KMS-11 (cell line): ENCODE results near the gene EPC1.

Source experiments
- H2AFZ ChIP-seq: fragments of 200-600 bp; sonication (generic); 2 replicates; pipeline ENCODE4 v1.6.1; 2016; ENCODE audit warnings: antibody characterized with exemption, mixed run types, low read depth
- H3K27ac ChIP-seq: fragments of 200-600 bp; sonication (generic); 2 replicates; pipeline ENCODE4 v1.6.1; 2016; ENCODE audit warnings: mild to moderate bottlenecking, mixed run types
- H3K27me3 ChIP-seq: fragments of 200-600 bp; sonication (generic); 2 replicates; pipeline ENCODE4 v1.6.1; 2017; ENCODE audit warnings: mild to moderate bottlenecking, low read depth, mixed run types, moderate library complexity; ENCODE audit not compliant: insufficient read depth
- H3K36me3 ChIP-seq: fragments of 200-600 bp; sonication (generic); 2 replicates; pipeline ENCODE4 v1.6.1; 2017; ENCODE audit warnings: mild to moderate bottlenecking, mixed run types; ENCODE audit not compliant: insufficient read depth
- H3K4me1 ChIP-seq: fragments of 200-600 bp; sonication (generic); 2 replicates; pipeline ENCODE4 v1.6.1; 2016; ENCODE audit warnings: mild to moderate bottlenecking, low read depth, mixed run types; ENCODE audit not compliant: poor library complexity, severe bottlenecking
- H3K4me2 ChIP-seq: fragments of 200-600 bp; sonication (generic); 2 replicates; pipeline ENCODE4 v1.7.0; 2016; ENCODE audit warnings: mild to moderate bottlenecking, mixed run types
- H3K4me3 ChIP-seq: fragments of 200-600 bp; sonication (generic); IDR thresholded peaks from 2 replicates; pipeline ENCODE4 v1.6.1; 2017; ENCODE audit warnings: low read depth, low read length, mixed read lengths; ENCODE audit not compliant: insufficient read depth
- H3K79me2 ChIP-seq: fragments of 200-600 bp; sonication (generic); 2 replicates; pipeline ENCODE4 v1.6.1; 2016; ENCODE audit warnings: low read depth, mixed run types; ENCODE audit not compliant: insufficient read depth
- H3K9ac ChIP-seq: fragments of 200-600 bp; sonication (generic); 2 replicates; pipeline ENCODE4 v1.6.1; 2016; ENCODE audit warnings: mild to moderate bottlenecking, mixed run types
- H4K20me1 ChIP-seq: fragments of 200-600 bp; sonication (generic); 2 replicates; pipeline ENCODE4 v1.6.1; 2016; ENCODE audit warnings: mild to moderate bottlenecking, mixed run types; ENCODE audit not compliant: insufficient read depth
- CTCF ChIP-seq: fragments of 200-600 bp; sonication (generic); conservative IDR thresholded peaks from 2 replicates; pipeline ENCODE4 v1.6.1; 2017; ENCODE audit warnings: low read depth, mild to moderate bottlenecking, antibody characterized with exemption, low read length, moderate library complexity, mixed read lengths

Gene EPC1

GRCh38 chr10:32307609-32308008 lies 39.3 kb downstream of the EPC1 start:
- Histone ChIP-seq H3K4me1 (peaks cover 3% of the 10 kb centered on the region), H4K20me1 (peaks cover 25% of the 10 kb centered on the region; the same call in 1 of the 2 replicates), H3K4me3 (no peak overlapping the region), H3K79me2 (peaks cover 92% of the 10 kb centered on the region), H3K4me2 (no peak overlapping the region), H2AFZ (no peak overlapping the region), H3K27me3 (no peaks in the 10 kb centered on the region), H3K9ac (no peak overlapping the region), H3K27ac (no peak overlapping the region), H3K36me3 (peaks cover 5% of the 10 kb centered on the region; the same call in 1 of the 2 replicates)
- TF ChIP-seq CTCF: no peak

GRCh38 chr10:32299354-32299980 lies 47.5 kb downstream of the EPC1 start:
- TF ChIP-seq CTCF: no peak

GRCh38 chr10:32298075-32298812 lies 48.7 kb downstream of the EPC1 start:
- no peak for TF ChIP-seq CTCF
- Histone ChIP-seq H3K4me1 (no peaks in the 10 kb centered on the region), H3K4me2 (no peak overlapping the region), H2AFZ (no peak overlapping the region), H4K20me1 (no peaks in the 10 kb centered on the region), H3K27me3 (no peaks in the 10 kb centered on the region), H3K36me3 (peaks cover 2% of the 10 kb centered on the region; the same call in 1 of the 2 replicates), H3K27ac (no peak overlapping the region), H3K4me3 (no peak overlapping the region), H3K79me2 (peaks cover 73% of the 10 kb centered on the region), H3K9ac (no peak overlapping the region)

More at GRCh38 chr10:32299354-32299980, 47.5 kb downstream of the EPC1 start:
- no peaks in the 10 kb centered on the region for H4K20me1 ChIP-seq
- no peaks in the 10 kb centered on the region for H3K27me3 ChIP-seq
- no peak overlapping the region for H2AFZ ChIP-seq
- peaks cover 75% of the 10 kb centered on the region for H3K79me2 ChIP-seq
- H3K9ac ChIP-seq: no peak overlapping the region
- peaks cover 5% of the 10 kb centered on the region; the same call in 1 of the 2 replicates for H3K36me3 ChIP-seq
- H3K4me3 ChIP-seq: no peak overlapping the region
- H3K27ac ChIP-seq: no peak overlapping the region
- no peak overlapping the region for H3K4me2 ChIP-seq
- H3K4me1 ChIP-seq: no peaks in the 10 kb centered on the region

GRCh38 chr10:32295027-32295426 lies 51.9 kb downstream of the EPC1 start:
- no peak overlapping the region for H3K9ac ChIP-seq
- no peaks in the 10 kb centered on the region for H3K27me3 ChIP-seq
- H3K4me1 ChIP-seq: no peaks in the 10 kb centered on the region
- H3K4me3 ChIP-seq: no peak overlapping the region
- no peaks in the 10 kb centered on the region; the same call in 1 of the 2 replicates for H3K36me3 ChIP-seq
- no peak overlapping the region for H3K4me2 ChIP-seq
- no peak for TF ChIP-seq CTCF
- no peak overlapping the region for H3K27ac ChIP-seq
- H4K20me1 ChIP-seq: no peaks in the 10 kb centered on the region; the same call in 1 of the 2 replicates
- H3K79me2 ChIP-seq: peaks cover 51% of the 10 kb centered on the region; the same call in 1 of the 2 replicates
- no peak overlapping the region for H2AFZ ChIP-seq
